ENCODE data around the gene ITPR2. TPM values are rescaled to one million over a fixed set of nuclear protein-coding genes. Genes with fewer than 3 reads are reported as not detected.
"Not testable (repeated sequence)": the region's sequence is repeated elsewhere in the genome, so short reads cannot be mapped to it uniquely, and the experiment has no call there.

The ITPR2 gene
- total RNA-seq, 1 donor from 2014 or later: 12.5 TPM

DNA sequence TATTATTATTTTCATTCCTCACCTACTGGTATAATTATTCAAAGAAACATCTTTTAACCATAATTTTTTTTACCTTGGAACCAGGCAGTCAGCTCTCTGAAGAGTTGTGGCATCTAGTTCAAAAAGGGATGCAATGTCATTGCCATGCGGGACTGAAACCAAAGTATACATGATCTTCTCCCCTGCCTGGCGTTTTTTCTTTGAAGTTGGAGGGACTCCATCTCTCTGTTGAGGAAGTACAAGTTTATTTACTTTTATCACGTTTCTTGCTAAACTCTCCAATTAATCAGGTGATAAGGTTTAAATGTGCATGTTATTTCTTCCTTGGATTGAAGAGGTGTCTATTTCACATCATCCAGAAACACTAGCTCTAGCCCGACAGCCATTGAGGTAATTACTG is 146.6 kb downstream of the ITPR2 start:
- Histone ChIP-seq H3K36me3 (peaks cover 6 to 34% of the 10 kb centered on the region in 2 donors), H3K27ac (no peak overlapping the region), H3K27me3 (no peaks in the 10 kb centered on the region), H3K4me1 (no peaks in the 10 kb centered on the region), H3K4me3 (no peak overlapping the region), H3K9me3 (no peaks in the 10 kb centered on the region)
- no peak for DNase-seq (ENCODE audit: low spot score in 2 of 2)
- TF ChIP-seq, protein P1, sequence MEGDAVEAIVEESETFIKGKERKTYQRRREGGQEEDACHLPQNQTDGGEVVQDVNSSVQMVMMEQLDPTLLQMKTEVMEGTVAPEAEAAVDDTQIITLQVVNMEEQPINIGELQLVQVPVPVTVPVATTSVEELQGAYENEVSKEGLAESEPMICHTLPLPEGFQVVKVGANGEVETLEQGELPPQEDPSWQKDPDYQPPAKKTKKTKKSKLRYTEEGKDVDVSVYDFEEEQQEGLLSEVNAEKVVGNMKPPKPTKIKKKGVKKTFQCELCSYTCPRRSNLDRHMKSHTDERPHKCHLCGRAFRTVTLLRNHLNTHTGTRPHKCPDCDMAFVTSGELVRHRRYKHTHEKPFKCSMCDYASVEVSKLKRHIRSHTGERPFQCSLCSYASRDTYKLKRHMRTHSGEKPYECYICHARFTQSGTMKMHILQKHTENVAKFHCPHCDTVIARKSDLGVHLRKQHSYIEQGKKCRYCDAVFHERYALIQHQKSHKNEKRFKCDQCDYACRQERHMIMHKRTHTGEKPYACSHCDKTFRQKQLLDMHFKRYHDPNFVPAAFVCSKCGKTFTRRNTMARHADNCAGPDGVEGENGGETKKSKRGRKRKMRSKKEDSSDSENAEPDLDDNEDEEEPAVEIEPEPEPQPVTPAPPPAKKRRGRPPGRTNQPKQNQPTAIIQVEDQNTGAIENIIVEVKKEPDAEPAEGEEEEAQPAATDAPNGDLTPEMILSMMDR (IDR thresholded peaks at IDR 0.05): no peak
- intact Hi-C loops (cut with DNase I): no loop called here

DNA sequence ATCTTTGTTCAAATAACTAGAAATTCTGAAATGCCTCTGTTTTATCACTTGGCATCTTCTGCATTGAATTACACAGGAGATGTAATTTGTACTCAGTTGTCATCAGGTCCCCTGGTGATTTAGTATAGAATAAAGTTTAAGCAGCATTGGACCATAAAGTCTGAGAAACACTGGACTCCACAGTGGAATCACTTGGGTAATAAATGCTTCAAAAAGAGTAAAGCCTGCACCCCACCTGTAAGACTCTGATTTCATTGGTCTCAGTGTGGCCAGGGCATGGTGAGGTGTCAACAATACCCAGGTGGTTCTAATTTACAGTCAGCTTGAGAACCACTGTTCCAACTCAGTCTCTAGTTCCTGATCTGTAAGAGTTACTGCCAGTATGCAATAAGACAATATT is 148.9 kb downstream of the ITPR2 start:
- H3K4me1 ChIP-seq: no peaks in the 10 kb centered on the region
- DNase-seq (ENCODE audit: low spot score in 2 of 2): no peak
- no peaks in the 10 kb centered on the region for H3K9me3 ChIP-seq
- H3K4me3 ChIP-seq: no peak overlapping the region
- TF ChIP-seq, protein P1 (IDR thresholded peaks at IDR 0.05): no peak
- no peaks in the 10 kb centered on the region for H3K27me3 ChIP-seq
- peaks cover 6 to 34% of the 10 kb centered on the region in 2 donors for H3K36me3 ChIP-seq
- H3K27ac ChIP-seq: no peak overlapping the region
- intact Hi-C loops (cut with DNase I): no loop called here

DNA sequence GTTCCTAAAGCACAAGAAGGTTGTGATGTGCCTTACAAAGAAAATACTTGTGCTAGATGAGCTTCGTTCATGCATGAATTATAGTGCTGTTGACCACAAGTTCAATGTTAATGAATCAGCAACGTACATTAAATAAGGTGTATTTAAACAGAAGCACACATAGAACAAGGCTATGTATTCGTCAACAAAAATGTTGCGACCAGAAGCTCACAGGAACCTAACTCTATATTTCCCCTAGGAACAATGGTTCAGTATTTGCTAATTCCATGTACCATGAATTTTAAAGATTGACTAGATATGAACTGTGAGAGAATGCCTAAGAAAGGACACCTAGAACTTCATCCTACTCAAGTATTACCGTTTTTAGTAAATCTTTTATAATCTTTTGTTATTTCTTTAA is 149.6 kb downstream of the ITPR2 start:
- Histone ChIP-seq H3K9me3 (no peaks in the 10 kb centered on the region), H3K27me3 (no peaks in the 10 kb centered on the region), H3K4me1 (no peaks in the 10 kb centered on the region), H3K4me3 (no peak overlapping the region), H3K36me3 (peaks cover 6 to 34% of the 10 kb centered on the region in 2 donors), H3K27ac (no peak overlapping the region)
- DNase-seq (ENCODE audit: low spot score in 2 of 2): no peak
- intact Hi-C loops (cut with DNase I): no loop called here
- TF ChIP-seq, protein P1 (IDR thresholded peaks at IDR 0.05): no peak

DNA sequence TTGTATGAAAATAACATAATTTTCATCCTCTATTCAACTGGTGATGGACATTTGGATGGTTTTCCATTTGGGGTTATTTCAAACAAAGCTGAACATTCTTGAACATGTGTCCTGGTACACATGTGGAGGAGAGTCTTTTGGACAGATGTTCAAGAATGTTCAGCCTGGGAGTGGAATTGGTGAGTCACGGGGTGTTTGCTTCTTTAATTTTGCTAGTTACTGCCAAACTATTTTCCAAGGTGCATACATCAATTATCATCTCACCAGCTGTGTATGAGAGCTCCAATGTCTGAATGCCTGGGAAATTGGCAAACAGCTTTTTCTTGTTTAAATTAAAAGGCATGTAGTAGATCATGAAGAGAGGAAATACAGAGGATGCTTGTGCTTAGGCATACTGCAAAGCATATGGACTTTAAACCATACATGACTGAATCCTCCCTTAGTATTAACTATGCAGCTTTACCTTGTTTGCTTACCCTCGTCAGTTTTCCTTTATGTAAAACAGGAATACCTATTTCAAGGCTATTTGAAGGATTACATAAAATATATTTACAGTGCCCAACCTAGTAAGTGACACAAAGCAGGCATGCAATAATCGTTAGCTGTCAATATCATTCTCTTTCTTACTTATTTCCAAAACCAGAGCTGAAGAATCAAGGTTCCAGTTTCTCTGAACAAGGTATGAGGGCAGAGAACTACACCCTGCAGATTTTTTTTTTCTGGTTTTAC is 152.1 kb downstream of the ITPR2 start:
- TF ChIP-seq, protein P1 (IDR thresholded peaks at IDR 0.05): no peak
- no peaks in the 10 kb centered on the region for H3K4me1 ChIP-seq
- peaks cover 6 to 34% of the 10 kb centered on the region in 2 donors for H3K36me3 ChIP-seq
- H3K4me3 ChIP-seq: no peak overlapping the region
- H3K27me3 ChIP-seq: no peaks in the 10 kb centered on the region
- no peaks in the 10 kb centered on the region for H3K9me3 ChIP-seq
- H3K27ac ChIP-seq: no peak overlapping the region
- intact Hi-C loops (cut with DNase I): no loop called here
- DNase-seq (ENCODE audit: low spot score in 2 of 2): no peak

DNA sequence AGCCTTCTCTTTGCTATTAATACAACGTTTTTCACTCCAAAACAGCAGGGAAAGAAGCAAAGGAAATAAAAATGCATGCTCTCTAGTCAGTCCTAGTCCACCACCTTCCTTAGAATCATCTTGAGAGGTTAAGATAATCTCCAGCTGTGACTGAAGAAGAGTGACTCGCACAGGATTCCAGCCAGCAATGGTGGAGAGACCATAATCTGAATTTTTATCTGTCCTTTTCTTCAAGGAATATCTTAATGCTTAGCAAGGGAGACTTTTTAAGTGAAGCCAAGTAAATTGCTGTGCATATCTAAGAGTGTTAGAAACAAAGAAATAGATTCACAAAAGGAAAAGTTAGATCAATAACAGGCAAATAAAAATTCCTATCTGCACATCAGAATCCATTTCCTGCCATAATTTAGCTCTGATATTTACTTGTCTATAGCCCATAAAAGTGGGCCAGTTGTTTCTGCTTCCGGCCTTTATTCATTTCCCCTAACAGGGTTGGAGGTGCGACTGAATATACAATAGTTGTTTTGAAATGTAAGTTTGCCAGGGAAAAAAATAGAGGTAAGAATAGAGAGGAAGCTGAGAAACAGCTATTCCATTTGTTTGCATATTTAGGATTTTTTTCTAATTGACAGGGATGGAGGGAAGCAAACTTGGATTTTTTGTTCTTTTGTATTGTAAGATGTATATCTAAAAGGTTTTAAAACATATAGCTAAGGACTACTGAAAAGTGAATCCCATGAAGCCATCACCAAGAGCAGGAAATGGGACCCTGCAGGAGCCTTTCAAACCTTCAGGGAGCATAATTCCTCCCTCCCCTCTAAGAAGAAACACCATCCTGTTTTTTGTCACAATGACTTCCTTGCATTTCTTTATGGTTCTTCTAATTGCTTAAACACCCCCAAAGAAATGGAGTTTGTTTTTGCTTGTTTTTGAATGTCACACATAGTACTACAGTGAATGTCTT is 154.0 kb downstream of the ITPR2 start:
- Histone ChIP-seq H3K4me3 (no peak overlapping the region), H3K9me3 (no peaks in the 10 kb centered on the region), H3K27me3 (no peaks in the 10 kb centered on the region), H3K4me1 (no peaks in the 10 kb centered on the region), H3K27ac (no peak overlapping the region), H3K36me3 (peaks cover 0 to 24% of the 10 kb centered on the region in 2 donors)
- intact Hi-C loops (cut with DNase I): no loop called here
- DNase-seq (ENCODE audit: low spot score in 2 of 2): no peak
- TF ChIP-seq, protein P1 (IDR thresholded peaks at IDR 0.05): no peak

DNA sequence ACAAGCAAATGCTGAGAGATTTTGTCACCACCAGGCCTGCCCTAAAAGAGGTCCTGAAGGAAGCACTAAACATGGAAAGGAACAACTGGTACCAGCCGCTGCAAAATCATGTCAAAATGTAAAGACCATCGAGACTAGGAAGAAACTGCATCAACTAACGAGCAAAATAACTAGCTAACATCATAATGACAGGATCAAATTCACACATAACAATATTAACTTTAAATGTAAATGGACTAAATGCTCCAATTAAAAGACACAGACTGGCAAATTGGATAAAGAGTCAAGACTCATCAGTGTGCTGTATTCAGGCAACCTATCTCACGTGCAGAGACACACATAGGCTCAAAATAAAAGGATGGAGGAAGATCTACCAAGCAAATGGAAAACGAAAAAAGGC is 161.5 kb downstream of the ITPR2 start:
- H3K36me3 ChIP-seq; H3K4me1 ChIP-seq; DNase-seq (ENCODE audit: low spot score in 2 of 2); H3K4me3 ChIP-seq; H3K27me3 ChIP-seq; H3K27ac ChIP-seq; intact Hi-C loops (cut with DNase I); H3K9me3 ChIP-seq: not testable (repeated sequence)

Data from ascending aorta (tissue), 2 donors.